Mononuclear cell (primary cell): Measurements from ENCODE around the gene TBC1D13. TPM values are rescaled to one million over a fixed set of nuclear protein-coding genes. Genes with fewer than 3 reads are reported as not detected.
A peak's percentile ranks its signal among the peaks of the same experiment; 100 is the strongest.

ENCODE experiments used
- H3K27me3 ChIP-seq: 2 replicates; pipeline ENCODE4 v1.6.0; 2011; ENCODE audit warnings: low read length, control low read depth; ENCODE audit not compliant: insufficient read depth
- H3K4me1 ChIP-seq: 2 replicates; pipeline ENCODE4 v1.5.1; 2011; ENCODE audit warnings: mild to moderate bottlenecking, low read length, control low read depth; ENCODE audit not compliant: insufficient read depth
- H3K4me3 ChIP-seq: 2 replicates; pipeline ENCODE4 v1.5.1; 2011; ENCODE audit warnings: mild to moderate bottlenecking, low read length, moderate library complexity
- H3K9me3 ChIP-seq: 2 replicates; pipeline ENCODE4 v1.5.1; 2011; ENCODE audit warnings: low read depth, mild to moderate bottlenecking, control low read depth, low read length
- total RNA-seq: library from RNA; depleted of rRNA; stranded (reverse); fragments of >200 nt; gene quantifications from one replicate; pipeline ENCODE4 v1.2.3, GENCODE V29; 2012

Gene TBC1D13
- 26.4 TPM for total RNA-seq

GRCh38 chr9:128786681-128787601 lies at the start of gene TBC1D13:
TSS of gene TBC1D13 (plus strand) at chr9:128787253. CDS start at chr9:128787354, 101 bp downstream.
- H3K4me3 ChIP-seq = peak within 1 kb of the TSS; percentile 87
- no peaks in the 10 kb centered on the region for H3K9me3 ChIP-seq
- peaks cover 31% of the 10 kb centered on the region for H3K4me1 ChIP-seq
- H3K27me3 ChIP-seq = no peaks in the 10 kb centered on the region

GRCh38 chr9:128742401-128742800 lies 44.7 kb upstream of the TBC1D13 start:
- Histone ChIP-seq H3K27me3 (no peaks in the 10 kb centered on the region), H3K4me1 (no peaks in the 10 kb centered on the region), H3K9me3 (no peaks in the 10 kb centered on the region), H3K4me3 (no peak overlapping the region)

GRCh38 chr9:128743421-128743820 lies 43.6 kb upstream of the TBC1D13 start:
- H3K4me1 ChIP-seq = no peaks in the 10 kb centered on the region
- no peaks in the 10 kb centered on the region for H3K9me3 ChIP-seq
- no peaks in the 10 kb centered on the region for H3K27me3 ChIP-seq

GRCh38 chr9:128747241-128747640 lies 39.8 kb upstream of the TBC1D13 start:
- Histone ChIP-seq H3K9me3 (no peaks in the 10 kb centered on the region), H3K27me3 (no peaks in the 10 kb centered on the region), H3K4me3 (no peak overlapping the region), H3K4me1 (no peaks in the 10 kb centered on the region)

More at GRCh38 chr9:128743421-128743820, 43.6 kb upstream of the TBC1D13 start:
- no peak overlapping the region for H3K4me3 ChIP-seq

- Histone ChIP-seq H3K4me1 (no peaks in the 10 kb centered on the region), H3K27me3 (no peaks in the 10 kb centered on the region), H3K4me3 (no peak overlapping the region), H3K9me3 (no peaks in the 10 kb centered on the region)
These were observed 36.0 kb upstream of the TBC1D13 start for GRCh38 chr9:128750926-128751595.

GRCh38 chr9:128753627-128754026 lies 33.4 kb upstream of the TBC1D13 start:
- Histone ChIP-seq H3K4me3 (no peak overlapping the region), H3K27me3 (no peaks in the 10 kb centered on the region), H3K9me3 (no peaks in the 10 kb centered on the region), H3K4me1 (no peaks in the 10 kb centered on the region)

- Histone ChIP-seq H3K27me3 (no peaks in the 10 kb centered on the region), H3K9me3 (no peaks in the 10 kb centered on the region), H3K4me3 (no peak overlapping the region), H3K4me1 (no peaks in the 10 kb centered on the region)
These were observed 29.5 kb upstream of the TBC1D13 start for GRCh38 chr9:128757602-128758001.

- Histone ChIP-seq H3K4me1 (no peaks in the 10 kb centered on the region), H3K9me3 (no peaks in the 10 kb centered on the region), H3K27me3 (no peaks in the 10 kb centered on the region), H3K4me3 (no peak overlapping the region)
These were observed 24.2 kb upstream of the TBC1D13 start for GRCh38 chr9:128762671-128763449.

- no peaks in the 10 kb centered on the region for H3K27me3 ChIP-seq
These were observed 22.7 kb upstream of the TBC1D13 start for GRCh38 chr9:128764361-128764760.

GRCh38 chr9:128765499-128765898 lies 21.6 kb upstream of the TBC1D13 start:
- peaks cover 10% of the 10 kb centered on the region for H3K4me1 ChIP-seq
- H3K4me3 ChIP-seq = no peak overlapping the region
- H3K27me3 ChIP-seq = no peaks in the 10 kb centered on the region
- no peaks in the 10 kb centered on the region for H3K9me3 ChIP-seq

More at GRCh38 chr9:128764361-128764760, 22.7 kb upstream of the TBC1D13 start:
- H3K4me3 ChIP-seq = no peak overlapping the region
- H3K4me1 ChIP-seq = no peaks in the 10 kb centered on the region
- no peaks in the 10 kb centered on the region for H3K9me3 ChIP-seq

- Histone ChIP-seq H3K9me3 (no peaks in the 10 kb centered on the region), H3K27me3 (no peaks in the 10 kb centered on the region), H3K4me3 (no peak overlapping the region), H3K4me1 (peaks cover 25% of the 10 kb centered on the region)
These were observed 18.4 kb upstream of the TBC1D13 start for GRCh38 chr9:128768606-128769005.

- Histone ChIP-seq H3K4me3 (peak overlapping the region; percentile 76), H3K4me1 (peaks cover 25% of the 10 kb centered on the region), H3K27me3 (no peaks in the 10 kb centered on the region), H3K9me3 (no peaks in the 10 kb centered on the region)
These were observed 16.6 kb upstream of the TBC1D13 start for GRCh38 chr9:128770286-128771030.

GRCh38 chr9:128771094-128771721 lies 15.8 kb upstream of the TBC1D13 start:
- peaks cover 25% of the 10 kb centered on the region for H3K4me1 ChIP-seq
- no peaks in the 10 kb centered on the region for H3K27me3 ChIP-seq
- H3K9me3 ChIP-seq = no peaks in the 10 kb centered on the region
- peak overlapping the region; percentile 76 for H3K4me3 ChIP-seq
